H1 (cell line): Measurements from ENCODE around the gene GJA8. TPM values are rescaled to one million over a fixed set of nuclear protein-coding genes. Genes with fewer than 3 reads are reported as not detected.

Experiments used
- CTCF ChIA-PET: fragments of 300-600 bp; sonication (Branson Sonifier 250); formaldehyde crosslinking; loops from one replicate; lab custom pipeline; 2021; ENCODE audit not compliant: partially characterized antibody; lab: Charles Lee
- POLR2A ChIA-PET: fragments of 300-600 bp; sonication (Branson Sonifier 250); formaldehyde crosslinking; loops from one replicate; lab custom pipeline; 2021; ENCODE audit warnings: inconsistent platforms; ENCODE audit not compliant: partially characterized antibody; lab: Charles Lee
- DNase-seq, 2 experiments: peaks; one replicate each; pipeline versions ENCODE4 v3.0.0 to v3.0.0-alpha.2; 2010 to 2022; ENCODE audit warnings: low spot score in 2 of 2, low read depth in 1 of 2, mixed read lengths in 1 of 2
- FAIRE-seq: peaks from 2 replicates; lab custom pipeline; 2011; peaks lifted over from hg19 to GRCh38; lab: Jason Lieb, UNC
- H2AFZ ChIP-seq: 2 replicates; pipeline ENCODE4 v1.8.1; 2012; ENCODE audit warnings: low read length, inconsistent platforms
- H2AK5ac ChIP-seq: 2 replicates; pipeline ENCODE4 v1.6.1; 2013; ENCODE audit warnings: low read depth, low read length
- H2BK120ac ChIP-seq: replicated peaks from 2 replicates; pipeline ENCODE3; 2013; ENCODE audit warnings: low read depth, low read length, inconsistent platforms
- H2BK12ac ChIP-seq: 2 replicates; pipeline ENCODE4 v1.6.1; 2013; ENCODE audit warnings: low read depth, low read length
- H2BK15ac ChIP-seq: 2 replicates; pipeline ENCODE4 v1.6.1; 2013; ENCODE audit warnings: low read length
- H2BK20ac ChIP-seq: 2 replicates; pipeline ENCODE4 v1.6.1; 2013; ENCODE audit warnings: low read length
- H2BK5ac ChIP-seq: 2 replicates; pipeline ENCODE4 v1.6.1; 2013; ENCODE audit warnings: low read depth, low read length
- H3K14ac ChIP-seq: 2 replicates; pipeline ENCODE4 v1.6.1; 2013; ENCODE audit warnings: inconsistent platforms; ENCODE audit not compliant: insufficient read length
- H3K18ac ChIP-seq: 2 replicates; pipeline ENCODE4 v1.6.1; 2013; ENCODE audit warnings: low read length; ENCODE audit errors: extremely low read depth
- H3K23ac ChIP-seq: 2 replicates; pipeline ENCODE4 v1.6.1; 2013; ENCODE audit warnings: inconsistent platforms; ENCODE audit not compliant: insufficient read length
- H3K23me2 ChIP-seq: 2 replicates; pipeline ENCODE4 v1.6.1; 2013; ENCODE audit warnings: low read depth, low read length
- H3K27ac ChIP-seq: 2 replicates; pipeline ENCODE4 v1.6.1; 2011; ENCODE audit warnings: low read depth, low read length, inconsistent platforms
- H3K27me3 ChIP-seq, 4 experiments: replicated peaks in 1 of 4; 1 replicate in 1 of 4; 2 replicates in 3 of 4; pipeline versions ENCODE4 v1.6.1 to v1.8.1; 2011 to 2013; ENCODE audit warnings: low read length in 3 of 4, mild to moderate bottlenecking in 3 of 4, inconsistent platforms in 2 of 4, mixed read lengths in 2 of 4, moderate library complexity in 1 of 4; ENCODE audit not compliant: control insufficient read depth in 3 of 4, insufficient read depth in 3 of 4; ENCODE audit errors: extremely low read depth in 1 of 4
- H3K36me3 ChIP-seq, 4 experiments: 2 replicates each; pipeline versions ENCODE4 v1.6.1 to v1.8.1; 2011 to 2013; ENCODE audit warnings: mild to moderate bottlenecking in 4 of 4, low read length in 3 of 4, moderate library complexity in 2 of 4, control low read depth in 1 of 4, inconsistent platforms in 1 of 4; ENCODE audit not compliant: insufficient read depth in 4 of 4, control insufficient read depth in 2 of 4
- H3K4ac ChIP-seq: replicated peaks from 2 replicates; pipeline ENCODE3; 2013; ENCODE audit warnings: low read length, low read depth, mixed read lengths, inconsistent platforms; ENCODE audit not compliant: insufficient read length
- H3K4me1 ChIP-seq, 4 experiments: replicated peaks in 1 of 4; 1 replicate in 1 of 4; 2 replicates in 3 of 4; pipeline versions ENCODE4 v1.6.1 to v1.8.1; 2011 to 2013; ENCODE audit warnings: low read length in 3 of 4, inconsistent platforms in 2 of 4, mixed read lengths in 1 of 4; ENCODE audit not compliant: insufficient read depth in 4 of 4, control insufficient read depth in 3 of 4
- H3K4me2 ChIP-seq, 2 experiments: 2 replicates each; pipeline versions ENCODE4 v1.6.1 to v1.8.1; 2011 to 2013; ENCODE audit warnings: low read depth in 2 of 2, low read length in 2 of 2, control low read depth in 1 of 2, inconsistent platforms in 1 of 2, mild to moderate bottlenecking in 1 of 2; ENCODE audit not compliant: insufficient read depth in 1 of 2
- H3K4me3 ChIP-seq, 4 experiments: fragments of 200-600, 300-600 bp in 1 of 4; sonication (generic), shearing (Covaris generic), sonication (Bioruptor Twin) in 1 of 4; 2 replicates each; pipeline versions ENCODE4 v1.5.1 to v1.8.1; 2011 to 2016; ENCODE audit warnings: low read length in 4 of 4, low read depth in 3 of 4, control low read depth in 2 of 4, inconsistent platforms in 2 of 4, mild to moderate bottlenecking in 2 of 4, mixed read lengths in 1 of 4, moderate library complexity in 1 of 4; ENCODE audit not compliant: insufficient read depth in 2 of 4; ENCODE audit errors: extremely low read depth in 1 of 4
- H3K56ac ChIP-seq: replicated peaks from 2 replicates; pipeline ENCODE3; 2013; ENCODE audit warnings: low read depth, mild to moderate bottlenecking, mixed read lengths, low read length, inconsistent platforms; ENCODE audit not compliant: insufficient read length
- H3K79me1 ChIP-seq: 2 replicates; pipeline ENCODE4 v1.6.1; 2013; ENCODE audit warnings: low read depth, low read length, control low read depth
- H3K79me2 ChIP-seq, 2 experiments: 2 replicates each; pipeline versions ENCODE4 v1.6.1 to v1.8.1; 2012 to 2013; ENCODE audit warnings: low read length in 2 of 2, mild to moderate bottlenecking in 2 of 2, inconsistent platforms in 1 of 2; ENCODE audit not compliant: insufficient read depth in 2 of 2, control insufficient read depth in 1 of 2
- H3K9ac ChIP-seq, 4 experiments: replicated peaks in 1 of 4; 1 replicate in 1 of 4; 2 replicates in 3 of 4; pipeline versions ENCODE4 v1.6.1 to v1.8.1; 2011 to 2013; ENCODE audit warnings: low read depth in 3 of 4, low read length in 3 of 4, control low read depth in 2 of 4, mild to moderate bottlenecking in 2 of 4, moderate library complexity in 2 of 4, inconsistent platforms in 1 of 4; ENCODE audit errors: extremely low read depth in 1 of 4
- H3K9me3 ChIP-seq, 2 experiments: 2 replicates each; pipeline versions ENCODE4 v1.6.1 to v1.8.1; 2012 to 2013; ENCODE audit warnings: mild to moderate bottlenecking in 2 of 2, moderate library complexity in 2 of 2, control low read depth in 1 of 2, inconsistent platforms in 1 of 2, low read depth in 1 of 2, low read length in 1 of 2, mixed read lengths in 1 of 2; ENCODE audit not compliant: insufficient read depth in 2 of 2
- H4K20me1 ChIP-seq, 2 experiments: replicated peaks in 1 of 2; 2 replicates each; pipeline versions ENCODE3 to v1.8.1; 2011 to 2013; ENCODE audit warnings: inconsistent platforms in 2 of 2, low read length in 2 of 2, mild to moderate bottlenecking in 1 of 2; ENCODE audit not compliant: insufficient read depth in 2 of 2, control insufficient read depth in 1 of 2
- H4K5ac ChIP-seq: 2 replicates; pipeline ENCODE4 v1.6.1; 2013; ENCODE audit warnings: low read length, low read depth, mixed read lengths, inconsistent platforms; ENCODE audit not compliant: insufficient read length
- H4K8ac ChIP-seq: 2 replicates; pipeline ENCODE4 v1.8.0; 2013; ENCODE audit warnings: mild to moderate bottlenecking, moderate library complexity, low read length, inconsistent platforms; ENCODE audit not compliant: insufficient read depth; ENCODE audit errors: extremely low read depth
- H4K91ac ChIP-seq: replicated peaks from 2 replicates; pipeline ENCODE3; 2013; ENCODE audit warnings: low read length, mixed read lengths, inconsistent platforms; ENCODE audit not compliant: insufficient read length
- CHD2 ChIP-seq: IDR thresholded peaks from 2 replicates; pipeline ENCODE4 v1.6.1; 2012; ENCODE audit warnings: low read length, improper control_type of control experiment
- WGBS, 2 experiments: shearing (Covaris generic) in 1 of 2; methylation state at CpG; one replicate each; pipeline versions ENCODE4 v1.1.6 to v1.1.7; 2013 to 2015; ENCODE audit warnings: low lambda C conversion rate in 2 of 2, mixed read lengths in 2 of 2, inconsistent platforms in 1 of 2, low coverage in 1 of 2, missing lambda C conversion rate in 1 of 2; ENCODE audit not compliant: insufficient replicate concordance in 2 of 2, insufficient coverage in 1 of 2, insufficient read length in 1 of 2; ENCODE audit errors: extremely low coverage in 1 of 2, missing lambda C conversion rate in 1 of 2; 5-methylcytosine and 5-hydroxymethylcytosine counted together
- polyA plus RNA-seq, 7 experiments: library from polyadenylated mRNA; depleted of rRNA in 3 of 7; stranded (reverse) in 5 of 7; unstranded in 2 of 7; fragments of >200 nt in 5 of 7; fragments of 200-250 nt in 2 of 7; gene quantifications; 1 replicate in 5 of 7; 2 replicates in 1 of 7; 4 replicates in 1 of 7; pipeline versions ENCODE4 v1.2.1 to v1.2.3, GENCODE V29; 2011 to 2013; ENCODE audit warnings: missing spikeins in 2 of 7, mixed read lengths in 2 of 7
- total RNA-seq: library from RNA; stranded (reverse); fragmentation: NEBNext Ultra II Directional; extraction: Animal tissue kit (Norgen Biotek cat#: 25700); gene quantifications from 2 replicates; pipeline ENCODE4 v1.2.1, GENCODE V29; 2021
- TF ChIP-seq, protein P1 (sequence below), 3 experiments: IDR thresholded peaks; 1 replicate in 2 of 3; 2 replicates in 1 of 3; pipeline versions ENCODE4 v1.5.1 to v1.6.1; 2011; ENCODE audit warnings: low read length in 3 of 3, mild to moderate bottlenecking in 3 of 3, inconsistent platforms in 2 of 3, low read depth in 1 of 3, moderate library complexity in 1 of 3; ENCODE audit not compliant: insufficient read depth in 1 of 3; ENCODE audit errors: control extremely low read depth in 1 of 3

The GJA8 gene
- total and polyA plus RNA-seq, 2 of the 8 experiments (the other 6 are each of a cell fraction or from before 2014, with no cell fraction given), result not detected

DNA sequence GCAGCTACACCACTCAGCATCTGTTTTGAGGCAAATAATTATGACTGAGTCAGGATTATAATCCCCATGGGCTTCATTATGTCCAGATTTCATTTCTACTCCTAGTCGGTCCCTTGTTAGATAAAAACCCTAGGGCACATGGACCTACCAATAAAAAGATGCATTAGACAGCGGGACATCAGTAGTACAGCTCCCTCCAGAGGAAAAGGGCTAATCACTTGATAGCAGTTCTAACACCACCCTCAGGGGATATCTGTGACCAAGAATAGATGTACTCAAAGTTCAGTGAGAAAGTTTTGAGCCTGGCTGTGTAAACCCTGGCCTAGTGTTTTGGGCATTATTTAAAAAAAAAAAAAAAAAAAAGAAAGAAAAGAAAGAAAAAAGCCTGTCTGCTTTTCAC lies 10.0 kb downstream of the GJA8 start:
- Histone ChIP-seq H3K27me3 (no peaks in the 10 kb centered on the region; a peak in 1 of 7 replicates), H3K36me3 (no peaks in the 10 kb centered on the region), H3K4me2 (no peak overlapping the region), H3K27ac (no peak overlapping the region), H3K79me1 (no peaks in the 10 kb centered on the region), H2BK15ac (no peak overlapping the region), H4K20me1 (no peaks in the 10 kb centered on the region), H3K4ac (no peak overlapping the region), H3K18ac (no peak overlapping the region), H4K91ac (no peak overlapping the region), H2AK5ac (no peak overlapping the region), H2BK12ac (no peak overlapping the region), H2AFZ (no peak overlapping the region), H2BK20ac (no peak overlapping the region), H3K9me3 (no peaks in the 10 kb centered on the region), H3K9ac (no peak overlapping the region), H3K23ac (no peak overlapping the region), H3K4me3 (no peak overlapping the region), H4K5ac (no peak overlapping the region), H2BK5ac (no peak overlapping the region), H3K14ac (no peak overlapping the region), H2BK120ac (no peak overlapping the region), H3K56ac (no peak overlapping the region), H3K79me2 (no peaks in the 10 kb centered on the region), H3K23me2 (no peaks in the 10 kb centered on the region), H4K8ac (no peak overlapping the region), H3K4me1 (no peaks in the 10 kb centered on the region)
- POLR2A ChIA-PET, result no interaction called here
- WGBS, 2 experiments, result 93% methylated on average over 2 of the region's 2 CpGs; no CpG with 5 or more reads in 1 of the 2 experiments
- FAIRE-seq (no peak), DNase-seq (no peak)
- no peak for TF ChIP-seq CHD2
- TF ChIP-seq, protein P1, sequence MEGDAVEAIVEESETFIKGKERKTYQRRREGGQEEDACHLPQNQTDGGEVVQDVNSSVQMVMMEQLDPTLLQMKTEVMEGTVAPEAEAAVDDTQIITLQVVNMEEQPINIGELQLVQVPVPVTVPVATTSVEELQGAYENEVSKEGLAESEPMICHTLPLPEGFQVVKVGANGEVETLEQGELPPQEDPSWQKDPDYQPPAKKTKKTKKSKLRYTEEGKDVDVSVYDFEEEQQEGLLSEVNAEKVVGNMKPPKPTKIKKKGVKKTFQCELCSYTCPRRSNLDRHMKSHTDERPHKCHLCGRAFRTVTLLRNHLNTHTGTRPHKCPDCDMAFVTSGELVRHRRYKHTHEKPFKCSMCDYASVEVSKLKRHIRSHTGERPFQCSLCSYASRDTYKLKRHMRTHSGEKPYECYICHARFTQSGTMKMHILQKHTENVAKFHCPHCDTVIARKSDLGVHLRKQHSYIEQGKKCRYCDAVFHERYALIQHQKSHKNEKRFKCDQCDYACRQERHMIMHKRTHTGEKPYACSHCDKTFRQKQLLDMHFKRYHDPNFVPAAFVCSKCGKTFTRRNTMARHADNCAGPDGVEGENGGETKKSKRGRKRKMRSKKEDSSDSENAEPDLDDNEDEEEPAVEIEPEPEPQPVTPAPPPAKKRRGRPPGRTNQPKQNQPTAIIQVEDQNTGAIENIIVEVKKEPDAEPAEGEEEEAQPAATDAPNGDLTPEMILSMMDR (IDR thresholded peaks at IDR 0.05; ENCODE audit: control extremely low read depth in 1 of 3, insufficient read depth in 1 of 3, low read depth in 1 of 3, low read length in 3 of 3), result peak in 1 of 3 experiments; percentile 3; a peak in 1 of 4 replicates
- CTCF ChIA-PET, result interaction anchor here (1.3 to 1.5 kb wide), 2 partner anchors 20 to 188 kb away, joined by 3 to 5 read pairs; no protein-coding TSS in a partner anchor
